Measurements from ENCODE around the gene ASB1.

DNA sequence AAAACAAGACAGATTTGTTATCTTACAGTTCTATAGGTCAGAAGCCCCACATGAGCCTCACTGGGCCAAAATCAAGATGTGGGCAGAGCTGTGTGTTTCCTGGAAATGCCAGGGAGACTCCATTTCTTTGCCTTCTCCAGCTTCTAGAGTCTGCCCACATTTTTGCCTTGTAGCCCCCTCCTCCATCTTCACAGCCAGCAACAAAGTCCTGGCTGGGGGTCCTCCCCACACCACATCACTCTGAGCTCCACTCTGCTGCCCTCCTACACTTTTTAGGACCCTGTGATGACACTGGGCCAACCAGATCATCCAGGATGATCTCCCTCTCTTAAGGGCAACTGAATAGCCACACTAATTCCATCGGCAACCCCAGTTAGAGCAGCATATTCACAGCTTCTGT lies 34.3 kb downstream of the ASB1 start:
- TF ChIP-seq, protein P1, sequence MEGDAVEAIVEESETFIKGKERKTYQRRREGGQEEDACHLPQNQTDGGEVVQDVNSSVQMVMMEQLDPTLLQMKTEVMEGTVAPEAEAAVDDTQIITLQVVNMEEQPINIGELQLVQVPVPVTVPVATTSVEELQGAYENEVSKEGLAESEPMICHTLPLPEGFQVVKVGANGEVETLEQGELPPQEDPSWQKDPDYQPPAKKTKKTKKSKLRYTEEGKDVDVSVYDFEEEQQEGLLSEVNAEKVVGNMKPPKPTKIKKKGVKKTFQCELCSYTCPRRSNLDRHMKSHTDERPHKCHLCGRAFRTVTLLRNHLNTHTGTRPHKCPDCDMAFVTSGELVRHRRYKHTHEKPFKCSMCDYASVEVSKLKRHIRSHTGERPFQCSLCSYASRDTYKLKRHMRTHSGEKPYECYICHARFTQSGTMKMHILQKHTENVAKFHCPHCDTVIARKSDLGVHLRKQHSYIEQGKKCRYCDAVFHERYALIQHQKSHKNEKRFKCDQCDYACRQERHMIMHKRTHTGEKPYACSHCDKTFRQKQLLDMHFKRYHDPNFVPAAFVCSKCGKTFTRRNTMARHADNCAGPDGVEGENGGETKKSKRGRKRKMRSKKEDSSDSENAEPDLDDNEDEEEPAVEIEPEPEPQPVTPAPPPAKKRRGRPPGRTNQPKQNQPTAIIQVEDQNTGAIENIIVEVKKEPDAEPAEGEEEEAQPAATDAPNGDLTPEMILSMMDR (IDR thresholded peaks at IDR 0.05): no peak
- TF ChIP-seq EZH2 (IDR thresholded peaks at IDR 0.05; ENCODE audit: borderline replicate concordance, insufficient read depth, low read depth, low read length, poor library complexity, severe bottlenecking): no peak

Measured in B cell (primary cell).